ENCODE results near the gene FAM111B.

FAM111B gene

DNA sequence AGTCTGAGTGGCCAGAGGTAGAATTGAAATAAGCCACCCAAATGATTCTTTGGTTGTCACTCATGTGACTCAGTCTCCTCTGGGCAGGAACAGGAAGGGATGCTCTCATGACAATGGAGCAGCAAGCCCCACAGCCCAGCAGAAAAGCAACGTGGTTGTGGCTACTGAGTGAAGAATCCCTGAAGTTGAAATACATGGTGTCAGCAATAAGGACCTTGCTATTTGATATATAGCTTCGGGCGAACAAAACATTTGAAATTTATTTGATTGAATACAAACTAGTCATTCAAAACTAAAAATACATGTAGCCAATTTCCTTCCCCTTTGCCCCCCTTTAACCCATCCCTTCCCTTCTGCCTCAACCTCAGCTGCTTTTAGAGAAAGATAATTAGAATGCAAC is 50.4 kb downstream of the FAM111B start:
- no peak for DNase-seq (ENCODE audit: low spot score)

DNA sequence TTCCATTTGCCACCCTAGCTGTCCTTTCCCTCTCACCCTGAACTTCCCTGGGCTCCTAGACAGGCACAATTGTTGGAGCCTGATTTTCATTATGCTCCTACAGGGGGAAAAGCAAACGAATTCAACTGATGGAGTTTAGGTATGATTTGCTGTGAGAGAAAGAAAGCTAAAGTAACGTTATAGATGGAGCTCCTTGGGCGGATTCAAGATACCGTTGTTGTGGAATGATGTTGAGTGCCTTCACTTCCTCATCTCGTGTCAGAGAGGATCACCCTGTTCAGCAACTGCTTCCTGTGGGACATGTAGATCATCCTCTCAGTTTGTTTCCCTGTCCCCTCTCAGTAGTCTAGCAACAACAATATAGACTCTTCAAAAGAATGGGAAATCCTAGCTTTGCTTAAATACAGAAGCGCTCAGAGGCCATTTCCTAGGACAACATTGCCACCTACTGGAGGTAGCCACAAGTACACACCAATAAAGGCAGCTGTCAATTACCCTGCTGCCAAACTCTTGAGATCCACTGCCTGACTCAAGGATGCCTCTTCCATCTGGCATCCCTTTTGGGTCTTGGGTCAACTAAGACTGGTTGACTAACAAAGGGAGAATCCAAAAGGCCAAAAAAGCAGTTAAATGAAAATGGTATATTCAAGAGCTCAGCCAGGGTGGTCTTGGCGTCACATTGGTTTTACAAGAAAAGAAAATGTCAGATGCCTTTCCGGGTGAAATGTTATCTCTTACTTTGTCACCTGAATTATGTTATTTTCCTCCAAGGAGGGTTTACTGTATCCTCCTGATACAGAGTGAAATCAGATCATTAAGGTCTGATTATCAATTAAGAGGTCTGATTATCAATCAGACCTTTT is 51.4 kb downstream of the FAM111B start:
- peak; percentile 83 for DNase-seq (ENCODE audit: low spot score)

DNA sequence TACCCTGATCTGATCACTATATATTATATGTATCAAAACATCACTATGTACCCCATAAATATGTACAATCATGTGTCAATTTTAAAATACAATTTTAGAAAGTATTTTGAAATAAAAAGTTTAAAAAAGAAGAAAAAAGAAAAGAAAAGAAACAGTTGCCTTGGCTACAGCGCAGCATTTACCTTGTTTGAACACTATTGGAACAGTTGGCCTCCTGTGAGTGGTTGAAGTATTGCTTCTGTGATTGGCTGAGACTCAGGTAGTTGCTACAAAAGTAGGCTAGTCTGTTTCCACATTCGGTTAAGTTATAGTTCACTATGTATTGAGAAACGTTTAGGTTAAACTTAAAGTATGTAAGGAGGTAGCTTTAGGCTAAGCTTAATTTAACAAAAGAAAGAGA is 57.0 kb downstream of the FAM111B start:
- no peak for DNase-seq (ENCODE audit: low spot score)

GRCh38 chr11:59171508-59172322 is 64.7 kb downstream of the FAM111B start, which contains the start of gene DTX4:
TSS of gene DTX4 (plus strand) at chr11:59172132. CDS start at chr11:59172596, 464 bp downstream.
- DNase-seq (ENCODE audit: low spot score) = peak; percentile 95

GRCh38 chr11:59172345-59173079 is 65.5 kb downstream of the FAM111B start:
- DNase-seq (ENCODE audit: low spot score) = peak; percentile 8

- no peak for DNase-seq (ENCODE audit: low spot score)
Observed at GRCh38 chr11:59173080-59173963, 66.3 kb downstream of the FAM111B start.

DNA sequence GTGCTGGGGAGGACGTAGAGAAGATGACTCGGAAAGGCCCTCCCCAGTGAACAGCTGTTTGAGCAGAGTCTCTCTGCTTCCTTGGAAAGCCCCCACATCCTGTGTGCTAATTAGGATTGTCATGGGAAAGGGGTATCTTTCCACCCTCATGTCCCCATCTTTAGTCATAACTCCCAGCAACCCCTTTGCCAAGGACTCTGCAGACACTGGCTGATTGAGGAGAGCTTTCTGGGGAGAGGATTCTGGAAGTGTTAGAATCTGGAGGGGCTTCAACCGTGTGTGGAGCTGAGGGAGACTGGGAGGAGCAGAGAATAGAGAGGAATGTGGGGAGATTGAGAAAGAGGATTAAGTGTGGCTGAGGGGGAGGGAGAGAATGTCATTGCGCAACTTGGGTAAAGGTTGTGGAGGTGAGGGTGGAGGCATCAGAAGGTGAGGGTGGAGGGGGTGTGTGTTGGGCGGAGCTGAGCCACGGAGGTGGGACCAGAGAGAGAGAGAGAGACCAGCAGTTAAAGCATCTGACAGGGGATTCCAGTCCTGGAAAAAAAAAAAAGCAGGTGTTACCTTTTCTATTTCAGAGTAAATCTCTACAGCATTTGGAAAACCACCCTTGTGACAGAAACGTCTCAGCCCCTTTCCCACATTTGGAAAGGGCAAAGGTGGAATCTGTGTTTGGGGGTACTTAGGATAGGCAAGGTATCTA is 67.1 kb downstream of the FAM111B start:
- DNase-seq (ENCODE audit: low spot score) = peak; percentile 15

- peak; percentile 30 for DNase-seq (ENCODE audit: low spot score)
Observed at GRCh38 chr11:59174664-59175033, 67.6 kb downstream of the FAM111B start.

- no peak for DNase-seq (ENCODE audit: low spot score)
Observed at GRCh38 chr11:59175091-59175501, 68.1 kb downstream of the FAM111B start.

GRCh38 chr11:59176330-59176729 is 69.3 kb downstream of the FAM111B start:
- DNase-seq (ENCODE audit: low spot score) = no peak
